ENCODE measurements around the gene NOD2.

Gene NOD2
- total RNA-seq: 13.0 to 38.0 reads per million in 2 experiments

GRCh38 chr16:50692999-50693781 lies at the start of gene NOD2:
Gene NOD2, plus strand, starts transcription at chr16:50693606. Its CDS starts 5,890 bp downstream, at chr16:50699496.
- peak; percentile 29 for DNase-seq (ENCODE audit: low read depth)

- DNase-seq (ENCODE audit: low read depth): no peak
Measured at GRCh38 chr16:50644245-50644644, 49.2 kb upstream of the NOD2 start.

- no peak for DNase-seq (ENCODE audit: low read depth)
Measured at GRCh38 chr16:50644729-50645128, 48.7 kb upstream of the NOD2 start.

- no peak for DNase-seq (ENCODE audit: low read depth)
Measured at GRCh38 chr16:50645563-50646220, 47.7 kb upstream of the NOD2 start.

GRCh38 chr16:50646345-50646744 lies 47.1 kb upstream of the NOD2 start:
- no peak for DNase-seq (ENCODE audit: low read depth)

- no peak for DNase-seq (ENCODE audit: low read depth)
Measured at GRCh38 chr16:50651835-50652438, 41.5 kb upstream of the NOD2 start.

- no peak for DNase-seq (ENCODE audit: low read depth)
Measured at GRCh38 chr16:50652836-50653425, 40.5 kb upstream of the NOD2 start.

- DNase-seq (ENCODE audit: low read depth): no peak
Measured at GRCh38 chr16:50653633-50654519, 39.5 kb upstream of the NOD2 start.

GRCh38 chr16:50655558-50656055 lies 37.8 kb upstream of the NOD2 start:
- DNase-seq (ENCODE audit: low read depth): no peak

GRCh38 chr16:50657241-50657640 lies 36.2 kb upstream of the NOD2 start:
- no peak for DNase-seq (ENCODE audit: low read depth)

GRCh38 chr16:50659806-50660205 lies 33.6 kb upstream of the NOD2 start:
- DNase-seq (ENCODE audit: low read depth): no peak

- DNase-seq (ENCODE audit: low read depth): no peak
Measured at GRCh38 chr16:50662306-50662940, 31.0 kb upstream of the NOD2 start.

GRCh38 chr16:50664270-50664669 lies 29.1 kb upstream of the NOD2 start:
- no peak for DNase-seq (ENCODE audit: low read depth)

GRCh38 chr16:50665128-50665878 lies 28.1 kb upstream of the NOD2 start:
- peak; percentile 73 for DNase-seq (ENCODE audit: low read depth)

- DNase-seq (ENCODE audit: low read depth): no peak
Measured at GRCh38 chr16:50666658-50667496, 26.5 kb upstream of the NOD2 start.

- no peak for DNase-seq (ENCODE audit: low read depth)
Measured at GRCh38 chr16:50667497-50668367, 25.7 kb upstream of the NOD2 start.

GRCh38 chr16:50668368-50669008 lies 24.9 kb upstream of the NOD2 start:
- no peak for DNase-seq (ENCODE audit: low read depth)

- no peak for DNase-seq (ENCODE audit: low read depth)
Measured at GRCh38 chr16:50669741-50670140, 23.7 kb upstream of the NOD2 start.
